ENCODE results near the gene IDE. TPM values are rescaled to one million over a fixed set of nuclear protein-coding genes. Genes with fewer than 3 reads are reported as not detected.
"Not testable (repeated sequence)": the region's sequence is repeated elsewhere in the genome, so short reads cannot be mapped to it uniquely, and the experiment has no call there.

IDE gene
- total RNA-seq: 10 to 100 TPM; 41.4 to 52.8 TPM

DNA sequence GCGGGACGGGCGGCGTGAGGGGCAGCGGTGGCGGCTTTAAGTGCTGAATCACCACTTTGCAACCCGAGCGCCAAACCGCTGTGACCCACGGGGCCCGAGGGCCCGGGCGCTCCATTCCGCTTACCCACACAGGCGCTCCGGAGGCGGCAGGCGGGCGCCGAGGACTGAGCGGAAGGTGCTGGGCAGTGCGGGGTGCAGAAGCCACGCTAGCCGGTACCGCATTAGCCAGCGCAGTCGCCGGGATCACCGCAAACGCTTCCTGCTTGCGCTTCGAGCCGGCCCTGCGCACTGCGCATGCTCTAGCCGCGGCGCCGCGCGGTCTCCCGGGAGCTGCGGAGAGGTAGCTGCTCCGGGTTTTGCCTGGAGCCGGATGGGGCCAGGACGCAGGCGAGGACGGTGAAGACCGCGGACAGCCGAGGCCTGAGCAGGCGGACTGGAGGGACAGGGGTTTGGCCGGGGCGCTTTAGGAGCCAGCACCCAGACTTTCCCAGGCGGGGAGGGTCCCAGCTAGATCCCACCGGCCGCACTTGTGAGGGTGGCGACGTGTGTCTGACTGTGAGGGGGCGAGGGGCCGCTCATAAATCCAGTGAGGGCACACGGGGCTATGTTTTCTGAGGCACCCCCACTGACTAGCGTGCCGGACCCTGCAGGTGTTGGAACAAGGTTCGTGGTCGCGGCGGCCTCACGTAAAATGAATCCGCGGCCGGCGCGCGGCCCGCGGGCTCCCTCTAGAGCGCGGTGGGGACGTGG is at the start of gene IDE:
IDE (minus strand) TSS at position 296 of the 750 bp plus-strand sequence; CDS start at position 222, 74 bp downstream.
- Mint-ChIP-seq H3K36me3 (peaks cover 4% of the 10 kb centered on the region), H3K27ac (peak within 1 kb of the TSS; percentile 53 to 55), H3K4me1 (ENCODE audit: low read depth in 2 of 2) (peaks cover 16 to 36% of the 10 kb centered on the region in 2 donors), H3K9me3 (no peaks in the 10 kb centered on the region), H3K27me3 (no peaks in the 10 kb centered on the region), H3K4me3 (peak within 1 kb of the TSS; percentile 85)
- peak; percentile 85 to 90 for ATAC-seq
- peak; percentile 86 for DNase-seq (ENCODE audit: low spot score)

DNA sequence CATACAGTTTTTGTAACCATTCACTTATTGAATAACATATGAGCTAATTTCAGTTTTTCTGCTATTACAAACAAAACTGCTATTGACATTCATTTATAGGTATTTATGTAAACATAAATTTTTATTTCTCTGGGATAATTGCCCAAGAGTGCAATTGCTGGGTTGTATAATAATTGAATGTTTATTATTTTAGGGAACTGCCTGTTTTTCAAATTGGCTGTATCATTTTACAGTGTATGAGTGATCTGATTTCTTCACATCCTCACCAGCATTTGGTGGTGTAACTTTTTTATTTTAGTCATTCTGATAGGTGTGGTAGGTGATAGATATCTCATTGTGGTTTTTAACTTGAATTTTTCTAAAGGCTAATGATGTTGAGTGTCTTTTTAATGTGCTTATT is 45.5 kb upstream of the IDE start:
- H3K27ac Mint-ChIP-seq: no peak overlapping the region
- H3K27me3 Mint-ChIP-seq: no peaks in the 10 kb centered on the region
- H3K9me3 Mint-ChIP-seq: no peaks in the 10 kb centered on the region
- no peak overlapping the region for H3K4me3 Mint-ChIP-seq
- DNase-seq (ENCODE audit: low spot score) (no peak), ATAC-seq (no peak)
- H3K4me1 Mint-ChIP-seq (ENCODE audit: low read depth in 2 of 2): peaks cover 0 to 5% of the 10 kb centered on the region in 2 donors
- H3K36me3 Mint-ChIP-seq: peaks cover 9% of the 10 kb centered on the region

DNA sequence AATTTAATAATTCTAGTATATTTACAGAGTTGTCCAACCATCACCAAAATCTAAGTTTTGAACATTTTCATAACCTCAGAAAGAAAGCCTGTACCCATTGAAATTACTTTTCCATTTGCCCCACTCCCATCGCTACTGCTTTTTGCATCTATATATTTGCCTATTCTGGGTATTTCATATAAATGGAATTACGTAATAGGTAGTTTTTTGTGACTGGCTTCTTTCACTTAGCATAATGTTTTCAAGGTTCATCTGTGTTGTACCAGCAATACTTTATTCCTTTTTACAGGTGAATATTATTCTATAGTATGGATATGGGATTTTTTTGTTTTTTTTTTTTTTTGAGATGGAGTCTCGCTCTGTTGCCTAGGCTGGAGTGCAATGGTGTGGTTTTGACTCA is 41.6 kb upstream of the IDE start:
- DNase-seq (ENCODE audit: low spot score) (no peak), ATAC-seq (no peak)
- Mint-ChIP-seq H3K27me3 (no peaks in the 10 kb centered on the region), H3K36me3 (peaks cover 4% of the 10 kb centered on the region), H3K9me3 (no peaks in the 10 kb centered on the region), H3K4me1 (ENCODE audit: low read depth in 2 of 2) (peaks cover 0 to 5% of the 10 kb centered on the region in 2 donors), H3K27ac (no peak overlapping the region), H3K4me3 (no peak overlapping the region)

DNA sequence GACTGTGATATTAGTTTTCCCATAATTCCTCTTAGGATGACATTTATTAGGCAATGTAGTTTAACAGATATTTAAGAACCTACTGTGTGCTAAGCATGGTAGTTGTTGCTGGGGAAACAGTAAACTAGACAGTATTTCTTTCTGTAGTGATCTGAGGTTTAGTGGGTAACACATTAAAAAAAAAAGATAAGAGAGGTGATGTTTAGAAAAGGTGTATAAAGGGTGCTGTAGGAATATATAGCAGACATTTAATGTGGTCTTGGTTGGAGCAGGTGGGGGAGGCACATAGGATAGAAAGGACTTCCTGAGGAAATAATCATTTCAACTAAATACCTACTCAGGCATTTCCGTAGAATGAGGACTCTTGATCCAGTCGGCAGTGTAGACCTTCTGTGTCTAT is 30.9 kb upstream of the IDE start:
- H3K4me3 Mint-ChIP-seq: no peak overlapping the region
- peaks cover 18% of the 10 kb centered on the region for H3K36me3 Mint-ChIP-seq
- peaks cover 19 to 33% of the 10 kb centered on the region in 2 donors for H3K4me1 Mint-ChIP-seq (ENCODE audit: low read depth in 2 of 2)
- DNase-seq (ENCODE audit: low spot score): no peak
- no peak overlapping the region for H3K27ac Mint-ChIP-seq
- no peaks in the 10 kb centered on the region for H3K9me3 Mint-ChIP-seq
- no peak for ATAC-seq
- H3K27me3 Mint-ChIP-seq: no peaks in the 10 kb centered on the region

DNA sequence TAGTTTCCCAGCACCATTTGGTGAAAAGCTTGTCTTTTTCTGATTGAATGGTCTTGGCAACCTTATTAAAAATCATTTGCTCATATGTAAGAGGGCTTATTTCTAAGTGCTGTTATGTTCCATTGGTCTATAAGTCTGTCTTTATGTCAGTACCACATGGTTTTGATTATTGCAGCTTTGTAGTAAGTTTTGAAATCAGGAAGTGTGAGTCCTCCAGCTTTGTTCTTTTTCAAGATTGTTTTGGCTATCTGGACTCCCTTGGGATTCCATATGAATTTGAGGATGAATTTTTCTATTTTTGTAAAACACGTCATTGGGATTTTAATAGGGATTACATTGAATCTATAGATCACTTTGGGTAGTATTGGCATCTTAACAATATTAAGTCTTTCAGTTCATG is 24.4 kb upstream of the IDE start:
- Mint-ChIP-seq H3K27ac (no peak overlapping the region), H3K36me3 (no peaks in the 10 kb centered on the region), H3K9me3 (no peaks in the 10 kb centered on the region), H3K4me3 (no peak overlapping the region), H3K27me3 (no peaks in the 10 kb centered on the region), H3K4me1 (ENCODE audit: low read depth in 2 of 2) (peaks cover 14 to 40% of the 10 kb centered on the region in 2 donors)
- no peak for ATAC-seq
- DNase-seq (ENCODE audit: low spot score): no peak

DNA sequence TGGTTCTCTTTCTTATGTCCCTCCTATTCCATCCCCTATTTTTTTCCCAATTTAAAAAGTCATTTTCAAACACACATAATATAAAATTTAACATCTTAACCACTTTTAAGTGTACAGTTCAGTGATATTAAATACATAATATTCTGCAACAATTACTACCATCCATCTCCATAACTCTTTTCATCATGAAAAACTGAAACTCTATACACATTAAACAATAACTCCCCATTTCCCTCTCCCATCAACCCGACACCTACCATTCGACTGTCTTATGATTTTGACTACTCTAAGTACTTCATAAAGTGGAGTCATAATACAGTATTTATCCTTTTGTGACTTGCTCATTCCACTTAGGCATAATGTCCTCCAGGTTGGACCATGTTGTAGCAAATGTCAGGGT is 21.6 kb upstream of the IDE start:
- Mint-ChIP-seq H3K27ac (peak overlapping the region in 1 of 2 donors; percentile 3), H3K4me1 (ENCODE audit: low read depth in 2 of 2) (peaks cover 24 to 42% of the 10 kb centered on the region in 2 donors), H3K4me3 (peak overlapping the region; percentile 68), H3K27me3 (no peaks in the 10 kb centered on the region), H3K36me3 (no peaks in the 10 kb centered on the region), H3K9me3 (no peaks in the 10 kb centered on the region)
- ATAC-seq: no peak
- no peak for DNase-seq (ENCODE audit: low spot score)

DNA sequence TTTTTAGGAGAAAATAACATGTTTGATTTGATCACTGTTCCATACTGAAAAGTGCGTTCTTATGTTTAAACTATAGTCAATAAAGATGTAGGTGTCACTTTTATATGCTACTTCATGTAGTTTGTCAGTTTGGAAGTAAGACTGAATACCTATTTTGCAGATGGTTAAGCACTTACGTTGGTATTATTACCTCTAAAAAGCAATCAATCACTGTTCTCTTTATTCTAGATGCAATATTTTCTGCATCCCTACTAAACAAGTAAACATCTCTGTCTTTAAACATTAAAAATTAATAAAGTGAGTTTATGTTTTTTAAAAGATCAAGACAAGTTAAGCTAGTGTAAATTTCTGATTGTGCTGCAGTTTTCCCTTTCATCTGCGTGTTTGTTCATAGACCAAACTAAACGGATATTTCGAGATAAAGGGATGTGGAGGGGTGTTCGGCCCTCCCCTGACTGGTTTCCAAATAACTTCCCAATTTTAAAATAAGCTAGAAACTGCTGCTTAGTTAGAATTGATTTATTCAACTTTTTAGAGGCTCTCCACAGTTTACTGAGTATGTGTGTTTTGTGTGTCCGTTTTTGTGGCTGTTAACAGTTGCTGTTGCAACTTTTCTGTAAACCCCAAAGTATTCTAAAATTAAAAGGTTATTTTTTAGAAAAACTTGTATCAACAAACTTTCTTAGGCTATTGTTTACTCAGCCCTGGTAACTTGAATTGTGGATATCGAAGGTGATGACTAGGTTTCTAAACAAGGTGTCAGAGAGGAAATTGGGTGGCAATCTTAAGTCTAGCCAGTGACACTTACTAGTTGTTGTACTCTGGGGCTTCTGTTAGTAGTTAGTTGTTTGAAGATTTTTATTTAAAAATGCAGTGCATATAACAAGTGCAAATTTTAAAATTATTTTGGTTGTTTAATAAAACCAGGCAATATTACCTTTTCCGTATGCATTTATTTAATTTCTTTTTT is 20.0 kb upstream of the IDE start:
- peak overlapping the region; percentile 97 to 100 for H3K27ac Mint-ChIP-seq
- DNase-seq (ENCODE audit: low spot score) (no peak), ATAC-seq (no peak)
- H3K4me3 Mint-ChIP-seq: peak overlapping the region; percentile 98
- H3K4me1 Mint-ChIP-seq (ENCODE audit: low read depth in 2 of 2): peaks cover 27 to 47% of the 10 kb centered on the region in 2 donors
- no peaks in the 10 kb centered on the region for H3K36me3 Mint-ChIP-seq
- no peaks in the 10 kb centered on the region for H3K27me3 Mint-ChIP-seq
- H3K9me3 Mint-ChIP-seq: no peaks in the 10 kb centered on the region

DNA sequence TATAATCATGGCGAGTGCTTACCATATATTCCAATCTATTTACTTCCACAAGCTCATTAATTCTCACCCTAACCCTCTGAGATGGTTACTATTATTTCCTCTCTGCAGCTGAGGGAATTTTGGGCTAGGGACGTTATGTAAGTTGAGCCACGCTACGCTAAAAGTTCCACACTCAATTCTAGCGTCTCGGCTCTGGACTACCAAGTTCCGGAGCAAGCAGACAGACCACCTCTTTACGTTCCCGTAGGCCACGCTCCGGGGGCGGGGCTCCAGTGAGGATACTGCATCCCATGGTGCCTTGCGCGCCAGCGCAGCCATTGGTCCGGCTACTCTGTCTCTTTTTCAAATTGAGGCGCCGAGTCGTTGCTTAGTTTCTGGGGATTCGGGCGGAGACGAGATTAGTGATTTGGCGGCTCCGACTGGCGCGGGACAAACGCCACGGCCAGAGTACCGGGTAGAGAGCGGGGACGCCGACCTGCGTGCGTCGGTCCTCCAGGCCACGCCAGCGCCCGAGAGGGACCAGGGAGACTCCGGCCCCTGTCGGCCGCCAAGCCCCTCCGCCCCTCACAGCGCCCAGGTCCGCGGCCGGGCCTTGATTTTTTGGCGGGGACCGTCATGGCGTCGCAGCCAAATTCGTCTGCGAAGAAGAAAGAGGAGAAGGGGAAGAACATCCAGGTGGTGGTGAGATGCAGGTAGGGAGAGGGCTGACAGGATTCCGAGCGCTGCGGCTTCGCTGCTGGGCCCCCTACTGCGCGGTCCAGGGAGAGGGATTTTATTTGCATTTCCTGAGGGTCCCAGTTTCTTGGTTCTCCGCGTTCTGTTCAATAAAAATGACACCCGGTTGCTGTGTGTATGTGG is 19.1 kb upstream of the IDE start, which contains the start of gene KIF11:
KIF11 (plus strand) TSS at position 370 of the 858 bp plus-strand sequence; CDS start at position 616, 246 bp downstream.
- no peaks in the 10 kb centered on the region for H3K36me3 Mint-ChIP-seq
- peak; percentile 97 for DNase-seq (ENCODE audit: low spot score)
- H3K4me1 Mint-ChIP-seq (ENCODE audit: low read depth in 2 of 2): peaks cover 27 to 41% of the 10 kb centered on the region in 2 donors
- H3K27ac Mint-ChIP-seq: peak within 1 kb of the TSS; percentile 97 to 100
- peak; percentile 93 to 96 for ATAC-seq
- no peaks in the 10 kb centered on the region for H3K9me3 Mint-ChIP-seq
- no peaks in the 10 kb centered on the region for H3K27me3 Mint-ChIP-seq
- peak within 1 kb of the TSS; percentile 98 for H3K4me3 Mint-ChIP-seq

DNA sequence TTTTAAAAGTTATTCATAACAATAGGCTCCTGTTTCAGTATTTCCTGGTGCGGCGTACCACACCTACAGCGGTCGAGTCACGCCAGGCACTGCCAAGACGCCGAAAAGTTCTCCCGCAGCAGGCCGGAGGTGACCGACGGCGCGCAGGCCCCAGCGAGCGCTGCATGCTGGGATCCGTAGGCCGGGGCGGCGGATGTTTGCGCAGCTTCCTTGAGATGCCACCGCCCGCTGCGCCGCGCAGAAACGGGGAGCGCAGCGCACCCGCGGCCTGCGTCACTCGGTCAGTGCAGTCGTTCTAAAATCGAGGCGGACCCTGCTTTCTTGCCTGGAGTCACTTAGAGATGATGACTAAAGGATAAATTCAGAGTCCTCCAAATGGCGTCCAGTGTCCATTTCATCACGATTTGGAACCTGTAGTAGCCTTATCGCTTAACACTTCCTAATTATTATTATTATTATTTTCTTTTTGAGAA is 17.7 kb upstream of the IDE start:
- H3K4me1 Mint-ChIP-seq (ENCODE audit: low read depth in 2 of 2): peaks cover 27 to 36% of the 10 kb centered on the region in 2 donors
- no peaks in the 10 kb centered on the region for H3K9me3 Mint-ChIP-seq
- no peaks in the 10 kb centered on the region for H3K36me3 Mint-ChIP-seq
- DNase-seq (ENCODE audit: low spot score) (peak; percentile 92), ATAC-seq (peak; percentile 89 to 93)
- peak overlapping the region; percentile 98 for H3K4me3 Mint-ChIP-seq
- peak overlapping the region; percentile 97 to 100 for H3K27ac Mint-ChIP-seq
- H3K27me3 Mint-ChIP-seq: no peaks in the 10 kb centered on the region

DNA sequence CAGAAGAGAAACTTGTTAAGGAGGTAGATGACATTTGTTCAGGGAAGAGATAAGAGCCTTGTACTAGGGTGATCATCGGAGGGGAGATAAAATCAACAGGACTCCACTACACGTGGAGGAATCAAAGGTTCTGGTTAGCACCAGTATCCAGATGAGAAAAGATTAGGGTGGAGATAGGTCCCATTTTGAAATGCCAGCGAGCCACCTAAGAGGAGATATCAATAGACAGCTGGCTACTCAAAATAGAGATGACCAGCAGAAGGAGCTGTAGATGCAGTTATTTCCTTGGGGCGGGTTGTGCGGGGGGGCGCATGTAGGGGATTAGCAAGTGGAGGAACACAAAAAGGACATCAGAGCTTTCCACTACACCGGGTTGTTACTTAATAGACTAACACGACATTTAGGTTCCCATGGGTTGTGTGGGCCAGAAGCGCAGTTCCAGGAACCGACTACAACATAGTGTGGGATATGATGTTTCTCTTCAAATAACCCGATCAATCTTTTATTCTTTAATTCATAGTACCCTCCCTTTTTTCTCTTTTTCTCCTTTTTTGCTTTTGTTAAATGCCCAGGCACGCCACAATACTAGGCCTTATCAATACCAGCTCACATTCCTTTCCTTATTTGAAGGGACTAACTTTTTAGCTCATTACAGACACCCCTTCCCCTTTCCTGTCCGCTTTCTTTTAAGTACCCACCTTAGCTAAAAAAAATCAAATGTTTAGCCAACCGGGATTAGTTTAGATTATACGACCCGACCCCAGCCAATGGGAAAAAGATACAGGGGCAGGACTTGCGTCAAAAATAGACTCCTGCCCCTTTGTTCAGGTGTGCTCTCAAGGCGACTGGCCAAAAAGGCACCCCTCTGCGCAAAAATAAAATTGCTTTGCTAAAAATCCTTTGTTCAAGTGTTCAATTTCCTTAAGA is 17.0 kb upstream of the IDE start:
- Mint-ChIP-seq H3K27ac (peak overlapping the region; percentile 97 to 100), H3K27me3 (no peaks in the 10 kb centered on the region), H3K9me3 (no peaks in the 10 kb centered on the region), H3K4me1 (ENCODE audit: low read depth in 2 of 2) (peaks cover 27 to 34% of the 10 kb centered on the region in 2 donors), H3K4me3 (peak overlapping the region; percentile 98), H3K36me3 (no peaks in the 10 kb centered on the region)
- no peak for DNase-seq (ENCODE audit: low spot score)
- no peak for ATAC-seq

DNA sequence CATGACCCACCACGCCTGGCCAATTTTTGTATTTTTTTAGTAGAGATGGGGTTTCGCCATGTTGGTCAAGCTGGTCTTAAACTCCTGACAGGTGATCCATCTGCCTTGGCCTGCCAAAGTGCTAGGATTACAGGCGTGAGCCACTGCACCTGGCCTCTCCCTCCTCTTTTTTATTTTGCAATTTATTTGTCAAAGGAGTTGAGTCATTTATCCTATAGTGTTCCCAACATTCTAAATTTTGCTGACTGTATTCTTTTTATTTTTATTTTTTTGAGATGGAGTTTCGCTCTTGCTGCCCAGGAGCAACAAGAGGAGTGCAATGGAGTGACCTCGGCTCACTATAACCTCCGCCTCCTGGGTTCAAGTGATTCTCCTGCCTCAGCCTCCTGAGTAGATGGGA is 8.5 kb upstream of the IDE start:
- not testable (repeated sequence) for DNase-seq (ENCODE audit: low spot score); H3K4me1 Mint-ChIP-seq (ENCODE audit: low read depth in 2 of 2); H3K36me3 Mint-ChIP-seq; H3K27me3 Mint-ChIP-seq; H3K27ac Mint-ChIP-seq; ATAC-seq; H3K4me3 Mint-ChIP-seq; H3K9me3 Mint-ChIP-seq

DNA sequence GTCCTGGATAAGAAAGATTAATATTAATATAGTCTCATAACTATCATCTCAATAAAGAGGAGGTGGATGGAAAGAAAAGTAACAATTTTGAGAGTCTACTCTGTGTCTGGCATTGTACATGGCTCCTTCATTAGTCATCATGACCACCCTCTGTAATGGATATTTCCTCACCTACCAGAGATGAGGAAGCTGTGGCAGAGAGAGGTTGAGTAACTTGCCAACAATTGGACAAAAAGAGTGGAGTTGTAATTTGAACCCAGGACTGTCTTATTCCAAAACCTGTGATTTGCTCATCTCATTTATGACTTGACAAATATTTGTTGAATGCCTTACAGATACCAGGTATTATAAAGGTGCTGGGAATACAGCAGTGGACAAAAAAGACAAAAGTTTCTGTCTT is 2.1 kb upstream of the IDE start:
- DNase-seq (ENCODE audit: low spot score) (no peak), ATAC-seq (no peak)
- Mint-ChIP-seq H3K36me3 (no peaks in the 10 kb centered on the region), H3K9me3 (no peaks in the 10 kb centered on the region), H3K27ac (no peak overlapping the region), H3K4me3 (no peak overlapping the region), H3K27me3 (no peaks in the 10 kb centered on the region), H3K4me1 (ENCODE audit: low read depth in 2 of 2) (peaks cover 13 to 27% of the 10 kb centered on the region in 2 donors)

Data from natural killer cell treated with Interleukin-12 subunit alpha and Interleukin-12 subunit beta and Interleukin-15 and Interleukin-18, amount 100 ng/mL, for 72 hours (primary cell).